DOHH2 (cell line): Measurements from ENCODE around the gene LRRC4.

ENCODE experiments used
- H3F3A ChIP-seq: fragments of 200-600 bp; sonication (generic), shearing (Covaris generic); 2 replicates; pipeline ENCODE4 v1.6.0; 2016; ENCODE audit warnings: antibody characterized with exemption, mild to moderate bottlenecking; ENCODE audit not compliant: control insufficient read depth, insufficient read depth
- H3K27ac ChIP-seq: fragments of 200-600 bp; sonication (generic); 2 replicates; pipeline ENCODE4 v1.5.1; 2014; ENCODE audit warnings: low read depth, mild to moderate bottlenecking, low read length, moderate library complexity
- H3K27me3 ChIP-seq: fragments of 200-600 bp; sonication (generic); 2 replicates; pipeline ENCODE4 v1.6.1; 2014; ENCODE audit warnings: mild to moderate bottlenecking, low read length, mixed read lengths; ENCODE audit not compliant: control insufficient read depth
- H3K36me3 ChIP-seq: fragments of 200-600 bp; sonication (generic); 2 replicates; pipeline ENCODE4 v1.6.1; 2014; ENCODE audit warnings: mild to moderate bottlenecking, low read length, moderate library complexity, mixed read lengths; ENCODE audit not compliant: control insufficient read depth
- H3K4me1 ChIP-seq: fragments of 200-600 bp; sonication (generic); 2 replicates; pipeline ENCODE4 v1.6.1; 2014; ENCODE audit warnings: mild to moderate bottlenecking, low read length, mixed read lengths; ENCODE audit not compliant: control insufficient read depth
- H3K4me2 ChIP-seq: fragments of 200-600 bp; sonication (generic); 2 replicates; pipeline ENCODE4 v1.6.0; 2014; ENCODE audit warnings: mild to moderate bottlenecking, low read length, moderate library complexity
- H3K4me3 ChIP-seq: fragments of 200-600 bp; sonication (generic); 2 replicates; pipeline ENCODE4 v1.5.1; 2014; ENCODE audit warnings: mild to moderate bottlenecking, low read length, mixed read lengths
- H3K79me2 ChIP-seq: fragments of 200-600 bp; sonication (generic); 2 replicates; pipeline ENCODE4 v1.6.1; 2014; ENCODE audit warnings: mild to moderate bottlenecking, low read length, mixed read lengths; ENCODE audit not compliant: control insufficient read depth
- H3K9me2 ChIP-seq: fragments of 200-600 bp; sonication (generic); replicated peaks from 2 replicates; pipeline ENCODE4 v1.6.1; 2014; ENCODE audit warnings: mild to moderate bottlenecking, low read length, mixed read lengths; ENCODE audit not compliant: control insufficient read depth
- H3K9me3 ChIP-seq: fragments of 200-600 bp; sonication (generic); 2 replicates; pipeline ENCODE4 v1.6.1; 2014; ENCODE audit warnings: antibody characterized with exemption, low read length, mixed read lengths; ENCODE audit not compliant: control insufficient read depth, insufficient read depth
- H4K20me1 ChIP-seq: fragments of 200-600 bp; sonication (generic); 2 replicates; pipeline ENCODE4 v1.6.0; 2014; ENCODE audit warnings: low read depth, mild to moderate bottlenecking, antibody characterized with exemption, low read length, moderate library complexity; ENCODE audit not compliant: control insufficient read depth, insufficient read depth
- EZH2phosphoT487 ChIP-seq: fragments of 200-600 bp; sonication (generic); IDR thresholded peaks from 2 replicates; pipeline ENCODE4 v1.6.1; 2017; ENCODE audit warnings: borderline replicate concordance, mild to moderate bottlenecking, antibody characterized with exemption, low read length, moderate library complexity, mixed read lengths
- TF ChIP-seq, protein P1 (sequence below): fragments of 200-600 bp; sonication (generic); IDR thresholded peaks from one replicate; pipeline ENCODE4 v1.5.1; 2014; ENCODE audit warnings: antibody characterized with exemption, mild to moderate bottlenecking, low read depth, low read length; ENCODE audit not compliant: poor library complexity, severe bottlenecking

LRRC4 gene

GRCh38 chr7:128040205-128040604 is 9.0 kb upstream of the LRRC4 start:
- no peak for TF ChIP-seq EZH2phosphoT487
- TF ChIP-seq, protein P1, sequence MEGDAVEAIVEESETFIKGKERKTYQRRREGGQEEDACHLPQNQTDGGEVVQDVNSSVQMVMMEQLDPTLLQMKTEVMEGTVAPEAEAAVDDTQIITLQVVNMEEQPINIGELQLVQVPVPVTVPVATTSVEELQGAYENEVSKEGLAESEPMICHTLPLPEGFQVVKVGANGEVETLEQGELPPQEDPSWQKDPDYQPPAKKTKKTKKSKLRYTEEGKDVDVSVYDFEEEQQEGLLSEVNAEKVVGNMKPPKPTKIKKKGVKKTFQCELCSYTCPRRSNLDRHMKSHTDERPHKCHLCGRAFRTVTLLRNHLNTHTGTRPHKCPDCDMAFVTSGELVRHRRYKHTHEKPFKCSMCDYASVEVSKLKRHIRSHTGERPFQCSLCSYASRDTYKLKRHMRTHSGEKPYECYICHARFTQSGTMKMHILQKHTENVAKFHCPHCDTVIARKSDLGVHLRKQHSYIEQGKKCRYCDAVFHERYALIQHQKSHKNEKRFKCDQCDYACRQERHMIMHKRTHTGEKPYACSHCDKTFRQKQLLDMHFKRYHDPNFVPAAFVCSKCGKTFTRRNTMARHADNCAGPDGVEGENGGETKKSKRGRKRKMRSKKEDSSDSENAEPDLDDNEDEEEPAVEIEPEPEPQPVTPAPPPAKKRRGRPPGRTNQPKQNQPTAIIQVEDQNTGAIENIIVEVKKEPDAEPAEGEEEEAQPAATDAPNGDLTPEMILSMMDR: no peak
- H3K4me3 ChIP-seq: no peak overlapping the region
- 0 out of 2 replicates have a peak, but pooled peaks cover 2% of the 10 kb centered on the region for H3K36me3 ChIP-seq
- peaks cover 6% of the 10 kb centered on the region; the same call in 1 of the 2 replicates for H4K20me1 ChIP-seq
- H3K79me2 ChIP-seq: no peaks in the 10 kb centered on the region
- peaks cover 6% of the 10 kb centered on the region; the same call in 1 of the 2 replicates for H3F3A ChIP-seq
- no peaks in the 10 kb centered on the region for H3K9me2 ChIP-seq
- H3K27ac ChIP-seq: no peak overlapping the region
- no peaks in the 10 kb centered on the region for H3K27me3 ChIP-seq
- no peak overlapping the region for H3K4me2 ChIP-seq
- peaks cover 35% of the 10 kb centered on the region for H3K4me1 ChIP-seq
- H3K9me3 ChIP-seq: no peaks in the 10 kb centered on the region

GRCh38 chr7:128039544-128039953 is 8.3 kb upstream of the LRRC4 start:
- TF ChIP-seq EZH2phosphoT487: no peak
- TF ChIP-seq, protein P1: no peak
- 0 out of 2 replicates have a peak, but pooled peaks cover 2% of the 10 kb centered on the region for H3K36me3 ChIP-seq
- no peaks in the 10 kb centered on the region for H3K79me2 ChIP-seq
- no peaks in the 10 kb centered on the region for H3K27me3 ChIP-seq
- no peak overlapping the region for H3K27ac ChIP-seq
- peaks cover 6% of the 10 kb centered on the region; the same call in 1 of the 2 replicates for H4K20me1 ChIP-seq
- no peaks in the 10 kb centered on the region for H3K9me3 ChIP-seq
- peaks cover 42% of the 10 kb centered on the region for H3K4me1 ChIP-seq
- H3F3A ChIP-seq: peaks cover 3% of the 10 kb centered on the region; the same call in 1 of the 2 replicates
- H3K4me2 ChIP-seq: no peak overlapping the region
- H3K9me2 ChIP-seq: no peaks in the 10 kb centered on the region
- no peak overlapping the region for H3K4me3 ChIP-seq

- Histone ChIP-seq H3K9me2 (no peaks in the 10 kb centered on the region), H4K20me1 (peaks cover 7% of the 10 kb centered on the region; the same call in 1 of the 2 replicates), H3K36me3 (0 out of 2 replicates have a peak, but pooled peaks cover 2% of the 10 kb centered on the region), H3K27ac (no peak overlapping the region), H3F3A (peaks cover 3% of the 10 kb centered on the region; the same call in 1 of the 2 replicates), H3K27me3 (no peaks in the 10 kb centered on the region), H3K9me3 (no peaks in the 10 kb centered on the region), H3K4me3 (no peak overlapping the region), H3K4me2 (no peak overlapping the region), H3K79me2 (no peaks in the 10 kb centered on the region), H3K4me1 (peaks cover 46% of the 10 kb centered on the region)
- TF ChIP-seq, protein P1: no peak
- no peak for TF ChIP-seq EZH2phosphoT487
Measured at GRCh38 chr7:128037880-128038619, 6.8 kb upstream of the LRRC4 start.
